Fibroblast of upper back skin (primary cell): ENCODE data around the gene ANXA2.

Experiments used
- DNase-seq: peaks from one replicate; pipeline ENCODE4 v3.0.0-alpha.2; 2013

The ANXA2 gene

DNA sequence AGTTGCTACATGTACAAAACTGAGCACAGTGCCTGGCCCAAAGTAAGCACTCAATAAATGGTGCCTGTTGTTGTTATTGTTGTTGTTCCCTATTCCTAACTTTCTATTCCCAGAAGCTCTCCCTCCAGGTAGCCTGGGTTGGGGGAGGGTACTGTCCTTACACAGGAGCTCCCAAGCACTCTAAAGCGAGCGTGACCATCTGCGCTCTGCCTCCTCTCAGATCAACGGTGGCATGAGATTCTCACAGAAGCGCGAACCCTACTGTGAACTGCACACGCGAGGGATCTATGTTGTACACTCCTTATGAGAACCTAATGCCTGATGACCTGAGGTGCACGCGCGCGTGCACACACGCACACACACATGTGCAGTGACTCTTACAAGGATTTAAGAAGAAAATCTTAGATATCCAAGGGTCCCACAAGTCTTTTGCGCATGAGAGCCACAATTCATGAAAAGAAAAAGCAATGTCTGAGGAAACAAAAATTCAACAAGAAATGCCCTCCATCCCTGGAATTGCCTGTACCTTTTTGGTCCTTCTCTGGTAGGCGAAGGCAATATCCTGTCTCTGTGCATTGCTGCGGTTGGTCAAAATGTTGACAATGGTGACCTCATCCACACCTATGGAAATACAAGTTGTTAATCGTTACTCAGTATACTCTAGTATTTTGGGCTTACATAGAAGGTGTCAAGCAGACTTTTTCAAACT lies 33.7 kb downstream of the ANXA2 start:
- no peak for DNase-seq

DNA sequence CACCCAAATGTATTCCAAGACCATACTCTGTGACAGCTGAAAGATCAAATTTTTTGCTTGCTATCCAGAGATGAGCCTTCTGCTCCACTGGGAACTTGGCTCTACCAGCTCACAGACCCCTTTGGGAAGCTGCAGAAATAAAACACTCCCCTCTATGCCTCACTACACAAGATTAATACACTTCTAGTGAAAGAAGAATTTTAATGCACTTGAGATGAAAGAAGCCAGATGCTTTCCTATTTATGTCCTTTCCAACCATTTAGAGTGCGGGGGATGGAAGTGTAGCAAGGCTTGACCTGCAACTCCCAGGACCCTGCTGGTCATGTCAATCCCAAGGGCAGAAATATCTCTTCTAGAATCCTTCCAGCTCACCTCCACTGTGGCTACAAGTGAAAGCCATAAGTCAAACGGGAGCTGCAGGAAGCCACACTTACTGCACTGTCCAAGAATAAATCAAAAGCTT lies 34.7 kb downstream of the ANXA2 start:
- no peak for DNase-seq

DNA sequence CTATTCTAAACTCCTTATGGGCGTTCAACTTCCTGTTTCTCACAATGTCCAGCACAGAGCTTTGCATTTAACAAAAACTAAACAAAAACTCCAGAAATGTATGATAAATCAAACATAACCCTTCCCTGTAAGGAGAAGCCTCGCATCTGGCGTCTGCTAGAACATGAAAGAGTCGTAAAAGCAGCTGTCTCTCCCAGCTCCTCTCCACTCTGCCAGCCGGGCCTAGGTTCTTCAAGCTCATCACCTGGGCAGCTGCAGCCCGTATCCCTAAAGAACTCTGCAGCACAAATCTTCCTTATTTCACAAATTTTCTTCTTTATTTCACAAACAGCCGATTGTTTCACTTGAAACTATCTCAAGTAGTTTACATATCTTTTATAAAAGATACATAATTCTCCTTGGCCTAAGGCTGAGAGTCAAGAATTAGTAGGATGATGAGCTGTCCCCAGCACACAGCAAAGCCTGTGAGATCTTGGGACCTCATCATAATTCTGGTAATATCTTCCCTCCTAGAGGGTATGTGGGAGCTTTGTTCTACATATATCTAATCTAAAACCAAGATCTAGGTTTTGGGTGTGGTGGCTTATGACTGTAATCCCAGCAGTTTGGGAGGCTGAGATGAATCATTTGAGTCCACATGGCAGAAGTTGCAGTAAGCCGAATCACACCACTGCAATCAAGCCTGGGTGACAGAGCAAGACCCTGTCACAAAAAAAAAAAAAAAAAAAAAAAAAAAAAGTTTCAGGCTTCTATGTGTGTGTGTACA lies 35.3 kb downstream of the ANXA2 start:
- peak; percentile 79 for DNase-seq

DNA sequence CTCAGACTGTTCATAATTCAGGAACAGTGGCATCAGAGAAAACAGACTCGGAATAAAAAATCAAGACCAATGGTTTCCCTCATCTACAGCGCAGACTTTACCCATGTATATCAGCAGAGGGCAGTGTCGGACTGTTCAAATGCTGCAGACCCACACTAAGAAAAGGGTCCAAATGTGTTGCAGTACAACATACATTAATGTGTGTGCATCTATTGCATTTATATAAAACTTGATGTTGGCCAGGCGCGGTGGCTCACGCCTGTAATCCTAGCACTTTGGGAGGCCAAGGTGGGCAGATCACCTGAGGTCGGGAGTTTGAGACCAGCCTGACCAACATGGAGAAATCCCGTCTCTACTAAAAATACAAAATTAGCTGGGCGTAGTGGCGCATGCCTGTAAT lies 38.0 kb downstream of the ANXA2 start:
- DNase-seq: peak; percentile 63

DNA sequence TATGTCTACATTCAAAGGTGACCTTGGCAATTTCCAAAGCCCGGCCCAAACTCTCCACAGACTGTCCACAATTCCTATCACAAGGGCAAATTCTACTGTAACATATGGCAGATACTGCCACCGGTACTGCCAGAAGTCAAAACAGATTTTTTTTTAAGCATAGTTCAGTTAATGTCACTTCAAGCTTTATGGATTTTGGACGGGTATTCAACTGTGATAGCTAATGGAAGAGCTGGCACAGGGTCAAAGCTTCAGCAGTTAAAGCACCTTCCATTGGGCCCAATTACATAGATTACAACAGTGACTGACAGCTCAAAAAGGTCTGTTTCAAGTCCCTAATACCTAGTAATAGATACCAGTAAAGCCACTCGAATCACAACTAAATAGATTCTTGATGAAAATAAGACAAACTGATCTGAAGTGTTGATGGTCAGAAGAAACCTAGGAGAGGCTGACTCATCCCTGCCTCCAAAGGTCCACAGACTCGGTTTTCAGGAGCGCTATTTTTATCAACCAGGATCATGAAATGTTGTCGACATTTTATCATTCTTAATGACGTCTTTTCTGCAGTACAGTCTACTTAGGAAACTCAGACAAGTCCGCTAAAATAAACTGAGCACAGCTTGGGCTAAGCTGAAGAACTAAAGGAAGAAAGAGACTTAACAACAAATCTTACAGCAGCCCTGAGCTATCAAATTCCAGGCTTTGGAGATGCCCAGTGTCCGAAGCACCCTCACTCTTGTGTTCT lies 38.7 kb downstream of the ANXA2 start:
- peak; percentile 87 for DNase-seq

DNA sequence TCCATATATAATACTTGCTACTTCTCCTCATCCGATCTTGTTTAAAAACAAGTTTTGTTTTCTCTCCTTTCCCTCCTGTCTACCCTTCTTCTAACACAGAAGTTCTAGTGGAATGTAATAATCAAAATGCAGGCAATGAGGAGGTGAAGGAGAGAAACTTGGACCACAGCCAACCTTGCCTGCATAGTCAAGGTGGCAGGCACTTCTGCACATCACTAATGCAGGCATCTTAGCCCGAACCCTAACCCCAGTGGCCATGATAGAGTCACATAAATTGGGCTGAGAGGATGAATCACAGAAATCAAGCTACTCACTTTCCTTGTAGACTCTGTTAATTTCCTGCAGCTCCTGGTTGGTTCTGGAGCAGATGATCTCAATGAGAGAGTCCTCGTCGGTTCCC lies 41.0 kb downstream of the ANXA2 start:
- no peak for DNase-seq

DNA sequence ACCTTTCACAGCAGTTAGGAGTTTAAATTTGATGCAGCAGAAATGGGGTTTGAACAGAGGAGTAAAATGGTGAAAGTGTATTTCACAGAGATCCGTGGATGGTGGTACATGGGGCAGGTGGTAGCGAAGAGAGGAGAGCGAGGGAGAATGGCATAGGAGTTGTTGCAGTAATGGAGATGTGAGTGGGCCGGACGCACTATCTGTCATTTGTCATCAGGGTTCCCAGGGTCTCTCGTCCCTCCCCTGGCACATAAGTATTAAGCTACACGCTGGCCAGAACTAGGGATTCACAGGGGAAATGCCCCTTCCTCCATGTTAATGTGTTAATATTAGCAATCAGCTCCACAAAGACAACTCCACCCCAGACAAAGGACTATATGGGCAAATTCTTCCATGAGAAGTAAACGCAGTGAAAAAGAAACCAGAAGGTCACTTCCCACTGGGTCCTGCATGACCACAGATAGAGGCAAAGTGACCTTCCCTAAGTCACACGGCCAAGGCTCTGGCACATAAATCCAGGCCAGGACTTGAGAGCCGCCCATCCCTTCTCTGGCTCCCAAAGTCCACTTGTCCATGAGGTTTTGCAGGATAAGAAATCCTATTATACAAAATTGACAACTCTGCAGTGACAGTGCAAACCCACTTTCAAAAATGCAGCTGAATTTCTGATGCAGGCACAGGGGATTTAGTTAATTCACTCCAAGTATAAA lies 42.5 kb downstream of the ANXA2 start:
- DNase-seq: no peak

DNA sequence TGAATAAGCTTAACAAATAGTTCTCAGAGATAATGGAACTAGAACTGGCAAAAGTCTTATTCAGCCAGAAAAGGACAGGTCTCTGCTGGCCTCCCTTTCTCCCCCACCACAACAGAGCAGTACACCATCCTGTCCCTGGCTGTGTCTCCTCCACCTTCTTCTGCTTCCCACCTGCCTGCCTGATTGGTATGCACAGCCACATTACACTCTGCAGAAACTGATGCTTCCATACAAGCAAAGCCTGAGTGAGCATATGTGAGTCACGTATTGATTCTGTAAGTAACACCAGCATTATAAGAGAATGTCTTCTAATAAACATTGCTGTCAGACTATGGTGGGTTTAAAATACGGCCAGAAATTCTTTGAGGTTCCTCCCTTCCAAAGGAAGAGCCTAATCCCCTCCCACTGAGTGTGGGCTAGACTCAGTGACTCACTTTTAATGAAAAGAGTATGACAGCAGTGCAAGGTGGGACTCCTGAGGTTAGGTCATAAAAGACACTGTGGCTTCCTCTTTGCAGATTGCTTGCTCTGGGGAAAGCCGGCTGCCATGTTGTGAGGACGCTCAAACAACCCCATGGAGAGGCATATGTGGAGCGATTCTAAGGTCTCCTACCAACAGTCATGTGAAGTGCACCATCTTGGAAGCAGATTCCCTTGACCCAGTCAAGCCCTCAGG lies 44.4 kb downstream of the ANXA2 start:
- DNase-seq: peak; percentile 91

DNA sequence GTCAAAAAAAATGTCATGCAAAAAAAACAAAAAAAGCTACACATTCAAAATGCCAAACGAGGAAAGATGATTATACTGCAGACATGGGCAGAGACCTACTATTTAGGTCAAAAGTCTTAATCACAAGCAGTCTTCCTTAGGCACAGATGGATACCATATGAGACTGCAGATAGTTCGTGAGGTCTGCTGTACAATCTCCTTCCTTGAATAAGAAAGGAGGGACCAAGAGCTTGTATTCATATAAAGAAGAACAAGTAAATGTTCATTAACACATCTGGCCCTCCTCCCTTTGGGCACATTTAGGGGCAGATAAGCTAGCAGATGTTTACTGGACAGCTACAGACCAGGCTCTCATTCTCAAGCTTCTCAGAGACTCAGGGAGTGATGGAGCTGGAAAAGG lies 45.3 kb downstream of the ANXA2 start:
- DNase-seq: no peak

DNA sequence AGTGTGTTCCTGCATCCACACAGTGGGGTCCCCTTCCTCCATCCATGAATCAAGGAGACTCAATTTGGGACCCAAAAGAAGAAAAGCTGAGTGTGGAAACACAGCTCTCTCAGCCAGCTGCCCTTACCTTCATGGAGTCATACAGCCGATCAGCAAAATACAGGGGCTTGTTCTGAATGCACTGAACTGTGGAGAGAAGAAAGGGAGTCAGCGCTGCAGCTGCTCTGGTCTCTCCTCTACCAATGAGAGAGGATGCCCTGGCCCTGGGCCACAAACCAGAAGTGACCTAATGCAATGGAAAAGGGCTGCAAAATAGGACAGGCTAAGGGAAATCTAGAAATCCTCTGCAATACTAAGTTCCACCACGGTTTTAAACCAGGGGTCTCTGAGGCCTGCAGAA lies 46.7 kb downstream of the ANXA2 start:
- DNase-seq: peak; percentile 57

DNA sequence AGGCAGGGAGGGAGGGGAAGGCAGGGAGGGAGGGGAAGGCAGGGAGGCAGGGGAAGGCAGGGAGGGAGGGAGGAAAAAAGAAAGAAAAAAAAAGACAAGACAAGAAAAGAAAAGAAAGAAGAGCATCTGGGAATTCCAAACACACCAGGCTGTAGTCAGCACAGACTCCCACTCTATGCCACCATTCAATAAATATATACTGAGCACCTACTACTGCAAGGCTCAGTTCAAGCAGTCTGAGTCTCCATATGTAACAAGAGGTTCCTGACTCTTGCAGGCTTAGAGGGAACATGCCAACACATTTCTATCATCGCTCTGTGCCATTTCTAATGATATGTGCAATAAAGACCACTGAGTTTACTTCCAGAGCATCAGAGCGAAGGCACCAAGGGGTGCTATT lies 47.7 kb downstream of the ANXA2 start:
- DNase-seq: no peak

DNA sequence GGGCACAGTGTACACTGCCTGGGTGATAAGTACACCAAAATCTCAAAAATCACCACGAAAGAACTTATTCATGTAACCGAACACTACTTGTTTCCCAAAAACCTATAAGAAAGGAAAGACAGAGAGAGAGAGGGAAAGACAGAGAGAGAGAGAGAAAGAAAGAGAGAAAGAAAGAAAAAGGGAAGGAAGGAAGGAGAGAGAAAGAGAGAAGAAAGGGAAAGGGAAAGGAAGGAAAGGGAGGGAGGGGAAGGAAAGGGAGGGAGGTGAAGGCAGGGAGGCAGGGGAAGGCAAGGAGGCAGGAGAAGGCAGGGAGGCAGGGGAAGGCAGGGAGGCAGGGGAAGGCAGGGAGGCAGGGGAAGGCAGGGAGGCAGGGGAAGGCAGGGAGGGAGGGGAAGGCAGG lies 48.2 kb downstream of the ANXA2 start:
- DNase-seq: no peak

DNA sequence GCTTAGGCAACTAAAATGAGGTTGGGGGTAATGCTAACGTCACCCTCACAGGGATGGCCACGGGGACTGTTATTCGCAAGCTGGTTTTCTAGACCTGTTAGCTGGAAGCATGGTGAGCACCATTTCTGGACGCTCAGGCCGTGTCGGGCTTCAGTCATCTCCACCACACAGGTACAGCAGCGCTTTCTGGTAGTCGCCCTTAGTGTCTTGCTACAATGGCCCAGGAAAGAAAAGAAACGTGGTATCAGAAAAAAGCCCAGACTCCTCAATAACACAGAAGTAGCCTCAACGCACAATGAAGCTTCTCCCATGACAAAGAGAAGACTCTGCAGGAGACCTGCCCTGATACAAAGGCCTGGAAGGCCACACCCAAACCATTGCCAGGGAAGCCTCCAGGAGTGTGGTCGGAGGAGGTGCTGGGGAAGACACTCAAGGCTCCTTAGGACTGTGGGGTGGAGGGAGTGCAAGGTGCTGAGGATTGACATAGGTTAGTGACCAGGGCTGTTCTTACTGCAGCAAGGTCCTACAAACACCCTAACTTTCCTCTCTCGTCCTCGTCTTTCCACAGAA lies 50.2 kb downstream of the ANXA2 start:
- no peak for DNase-seq

DNA sequence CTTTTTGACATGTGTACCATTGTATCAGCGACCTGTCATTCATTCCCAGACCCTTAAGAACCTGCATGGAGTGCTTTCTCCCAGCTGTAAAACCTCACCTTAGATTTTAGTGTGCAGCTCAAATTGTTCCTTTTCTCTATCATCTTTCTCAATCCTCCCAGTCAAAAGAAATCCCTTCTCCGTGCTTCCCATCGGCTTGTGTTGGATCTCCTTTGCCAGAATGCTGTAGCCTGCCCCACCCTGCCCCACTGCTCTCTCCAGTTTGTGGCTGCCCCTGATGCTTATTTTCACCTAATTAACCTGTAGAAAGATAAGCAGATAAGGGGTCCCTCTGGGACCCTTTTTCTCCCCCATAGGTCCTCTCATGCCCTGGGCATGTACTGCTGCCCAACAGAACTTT lies 51.1 kb downstream of the ANXA2 start:
- no peak for DNase-seq

DNA sequence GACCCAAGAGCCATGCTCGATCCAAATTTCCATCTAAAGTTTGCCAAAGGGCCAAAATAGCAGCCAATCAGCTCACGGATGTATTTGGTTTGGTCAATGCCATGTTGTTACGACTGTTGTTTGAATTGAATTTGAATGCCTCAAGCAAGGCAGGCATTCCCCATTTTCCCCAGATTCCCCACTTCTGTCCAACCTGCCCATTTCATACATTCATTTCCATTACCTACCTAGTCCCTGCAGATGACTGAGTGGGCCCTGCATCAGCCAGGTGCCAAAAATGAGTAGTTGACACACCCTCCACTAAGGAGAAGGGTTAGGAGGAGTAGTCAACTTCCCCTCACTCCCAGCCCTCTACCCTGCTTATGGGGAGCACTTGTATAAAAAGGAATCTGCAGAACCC lies 51.7 kb downstream of the ANXA2 start:
- no peak for DNase-seq

DNA sequence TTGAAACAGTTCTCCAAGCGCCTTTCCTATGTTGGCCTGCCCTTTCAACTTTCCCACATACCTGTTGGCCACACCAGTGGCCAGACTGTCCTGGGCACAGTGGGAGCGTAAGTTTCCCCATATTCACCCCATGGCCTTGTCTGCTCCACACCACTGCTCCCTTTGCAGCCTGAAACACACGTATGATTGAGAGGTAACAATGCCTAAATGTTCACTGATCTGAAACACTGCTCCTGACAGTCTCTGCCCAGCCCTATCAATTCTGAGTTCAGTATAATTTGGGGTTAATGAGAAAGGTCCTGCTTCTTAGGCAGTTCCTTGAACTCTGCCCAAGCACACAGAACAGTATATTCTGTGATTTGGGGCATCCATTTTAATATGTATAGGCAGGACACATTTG lies 52.2 kb downstream of the ANXA2 start:
- no peak for DNase-seq

DNA sequence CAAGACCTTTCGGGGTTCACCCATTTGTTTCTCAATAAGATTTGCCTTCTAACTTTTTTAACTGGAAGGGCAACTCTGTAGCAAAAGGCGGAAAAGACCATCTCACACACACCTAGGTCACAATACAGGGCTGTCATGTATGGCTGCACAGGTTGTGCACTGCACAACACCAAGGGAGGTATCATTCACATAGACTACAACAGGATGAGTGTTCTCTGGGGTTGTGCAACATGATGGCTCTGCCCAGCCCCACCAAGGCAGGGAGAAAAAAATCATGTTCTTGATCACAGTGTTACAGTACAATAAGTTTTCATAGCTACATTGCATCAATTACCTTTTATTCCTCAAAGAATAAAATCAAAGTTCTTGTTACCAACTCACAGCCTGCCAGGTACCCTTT lies 52.8 kb downstream of the ANXA2 start:
- no peak for DNase-seq

DNA sequence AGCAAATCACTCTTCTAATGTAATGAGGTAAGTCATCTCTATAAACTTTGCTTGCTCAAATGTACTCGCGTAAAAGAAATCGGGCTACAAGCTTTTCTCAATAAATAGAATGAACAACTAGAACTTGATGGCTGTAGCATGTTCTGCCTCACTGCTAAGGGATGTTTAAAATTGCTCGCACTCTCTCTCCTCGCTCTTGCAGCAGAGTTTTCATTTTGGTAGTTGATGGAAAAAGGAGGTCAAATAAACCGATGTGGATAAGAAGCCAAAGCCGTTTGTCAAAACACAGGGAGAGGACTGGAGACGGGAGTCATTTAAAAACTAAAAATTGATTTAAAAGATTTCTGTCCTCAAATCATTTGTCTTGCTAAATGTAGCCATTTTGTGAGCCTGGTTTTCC lies 53.3 kb downstream of the ANXA2 start:
- no peak for DNase-seq

DNA sequence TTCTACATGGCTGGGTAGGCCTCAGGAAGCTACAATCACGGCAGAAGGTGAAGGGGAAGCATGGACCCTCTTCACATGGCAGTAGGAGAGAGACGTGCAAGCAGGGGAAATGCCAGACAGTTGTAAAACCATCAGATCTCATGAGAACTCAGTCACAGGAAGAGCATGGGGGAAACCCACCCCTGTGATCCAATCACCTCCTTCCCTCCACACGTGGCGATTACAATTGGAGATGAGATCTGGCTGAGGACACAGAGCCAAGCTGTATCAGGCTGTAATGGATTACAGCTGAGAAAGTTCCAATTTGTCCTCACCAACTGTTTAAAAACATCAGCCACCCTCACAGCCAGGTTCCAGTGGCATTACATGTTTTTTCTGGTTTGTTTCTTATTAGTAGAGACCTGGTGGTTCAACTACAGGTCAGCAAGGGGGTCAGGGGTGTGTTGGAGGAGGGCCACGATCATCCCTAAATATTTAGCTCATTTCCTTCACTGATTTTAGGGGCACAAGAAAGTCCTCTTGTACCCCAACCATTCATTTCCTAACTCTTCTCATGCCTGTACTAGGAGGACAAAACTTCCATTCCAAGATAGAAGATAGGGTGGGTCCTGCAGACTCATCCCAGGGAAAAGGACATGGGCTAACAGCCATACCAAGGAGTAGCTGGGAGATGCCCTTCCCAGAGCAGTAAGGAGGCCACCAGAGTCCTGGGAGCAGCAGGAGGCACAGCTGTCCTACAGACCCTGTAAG lies 54.4 kb downstream of the ANXA2 start:
- DNase-seq: peak; percentile 61

DNA sequence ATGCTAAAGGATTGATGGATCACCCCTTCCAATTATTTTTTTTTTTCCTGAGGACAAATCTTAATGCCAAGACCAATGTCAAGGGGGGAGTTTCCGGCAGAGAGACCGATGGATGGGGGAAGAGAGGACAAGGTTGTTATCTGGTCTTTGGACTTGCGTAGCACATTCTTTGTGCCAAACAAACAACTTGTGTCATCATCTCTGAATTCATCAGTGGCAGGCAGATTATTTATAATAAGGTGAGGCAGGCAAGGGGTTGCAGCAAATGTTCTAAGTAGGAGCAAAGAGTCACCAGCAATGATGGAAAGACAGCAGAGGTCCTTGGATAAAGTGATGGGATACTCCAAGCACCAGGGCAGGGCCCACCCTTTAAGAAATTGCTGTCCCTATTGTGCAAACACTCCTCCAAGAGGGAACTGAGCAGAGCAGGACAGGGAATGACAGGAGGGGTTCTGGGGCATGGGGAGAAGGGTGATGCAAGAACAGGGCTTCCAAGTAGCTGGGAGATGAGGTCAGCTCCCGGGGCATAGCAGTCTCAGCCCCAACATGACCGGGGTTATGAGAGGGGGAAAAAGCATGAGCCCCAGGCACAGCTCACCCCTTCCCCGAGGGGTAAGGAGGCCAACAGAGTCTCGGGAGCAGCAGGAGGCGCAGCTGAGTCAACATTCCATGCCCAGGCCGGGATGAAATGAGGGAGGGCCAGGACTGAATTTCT lies 57.4 kb downstream of the ANXA2 start:
- DNase-seq: peak; percentile 41

DNA sequence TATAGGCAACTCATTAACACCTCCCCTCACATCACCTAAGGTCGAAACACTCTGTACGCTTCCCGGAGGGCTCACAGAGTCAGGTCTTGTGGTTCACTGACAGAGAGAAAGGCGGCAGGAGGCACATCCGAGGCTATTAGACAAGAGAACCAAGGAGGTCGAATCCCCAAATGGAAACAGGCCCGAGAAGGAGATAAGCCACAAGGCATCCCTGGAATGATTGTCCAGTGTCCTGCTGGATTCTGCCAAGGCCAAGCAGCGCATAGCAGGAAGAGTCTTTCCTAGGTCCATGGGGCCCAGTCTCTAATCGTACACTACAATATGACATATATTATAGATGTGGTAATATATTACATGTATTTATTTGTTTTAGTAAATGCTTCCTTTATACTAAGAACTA lies 58.5 kb downstream of the ANXA2 start:
- no peak for DNase-seq
